8988T (cell line): ENCODE results near the gene GRB10.

Source experiments
- DNase-seq: peaks from one replicate; pipeline ENCODE4 v3.0.0; 2011

GRB10 gene

GRCh38 chr7:50628434-50629084 is 154.1 kb downstream of the GRB10 start:
- DNase-seq: no peak

DNA sequence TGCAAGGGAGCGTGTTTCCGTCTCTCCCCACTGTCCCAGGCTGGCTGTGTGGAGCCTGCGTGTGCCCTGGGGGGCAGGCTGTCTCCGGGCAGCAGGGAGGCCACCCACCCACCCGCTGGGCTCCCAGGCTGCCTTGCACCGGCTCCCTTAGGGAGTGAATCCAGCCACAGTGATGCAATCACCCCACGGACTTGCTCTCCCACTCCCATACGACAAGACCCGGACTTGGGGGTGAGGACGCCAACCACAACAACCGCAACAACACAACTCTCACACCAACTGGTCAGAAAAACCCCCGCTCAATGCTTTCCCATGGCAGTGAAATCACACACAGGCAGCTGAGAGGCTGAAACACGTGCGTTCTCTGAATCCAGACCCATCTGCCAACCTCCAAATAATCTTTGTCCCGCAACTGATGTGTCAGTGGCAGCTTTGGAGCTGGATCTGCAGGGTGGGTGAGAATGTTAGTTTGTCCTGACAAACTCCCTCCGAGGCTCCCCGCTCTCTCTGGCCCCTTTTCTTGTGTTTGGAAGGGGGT is 154.8 kb downstream of the GRB10 start:
- no peak for DNase-seq

- no peak for DNase-seq
Observed at GRCh38 chr7:50626286-50626685, 156.4 kb downstream of the GRB10 start.

DNA sequence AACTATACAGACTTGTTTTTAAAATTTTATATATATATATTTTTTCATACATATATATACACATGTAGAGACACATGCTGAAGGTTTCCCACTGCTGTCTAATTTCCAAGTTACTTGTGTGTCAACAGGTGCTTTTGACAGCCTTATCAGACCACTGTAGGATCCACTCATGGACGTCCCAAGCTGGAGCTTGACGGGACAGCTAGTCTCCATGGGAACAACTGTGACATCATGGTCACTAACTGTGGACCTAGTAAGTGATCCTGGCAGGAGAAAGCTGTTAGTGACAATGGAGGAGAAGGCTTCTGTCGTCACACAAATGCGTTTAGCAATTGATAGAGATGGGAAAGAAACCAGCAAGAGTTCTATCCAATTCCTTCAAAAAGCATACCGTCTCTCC is 157.3 kb downstream of the GRB10 start:
- DNase-seq: no peak

DNA sequence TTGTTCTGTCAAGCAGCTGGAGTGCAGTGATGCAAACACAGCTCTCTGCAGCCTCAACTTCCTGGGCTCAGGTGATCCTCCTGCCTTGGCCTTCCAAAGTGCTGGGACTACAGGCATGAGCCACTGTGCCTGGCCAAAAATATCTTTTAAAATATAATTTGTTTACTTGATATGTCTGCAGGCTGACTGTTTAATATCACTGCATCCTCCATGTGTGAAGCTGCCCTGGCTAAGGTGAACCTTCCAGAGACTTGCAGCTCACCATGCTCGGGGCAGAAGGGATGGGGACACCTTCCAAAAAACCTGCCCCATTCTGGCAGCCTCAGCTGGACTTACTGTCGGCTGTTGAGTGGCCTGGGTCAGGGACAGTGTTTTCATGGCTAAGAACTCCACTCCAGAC is 159.9 kb downstream of the GRB10 start:
- no peak for DNase-seq

DNA sequence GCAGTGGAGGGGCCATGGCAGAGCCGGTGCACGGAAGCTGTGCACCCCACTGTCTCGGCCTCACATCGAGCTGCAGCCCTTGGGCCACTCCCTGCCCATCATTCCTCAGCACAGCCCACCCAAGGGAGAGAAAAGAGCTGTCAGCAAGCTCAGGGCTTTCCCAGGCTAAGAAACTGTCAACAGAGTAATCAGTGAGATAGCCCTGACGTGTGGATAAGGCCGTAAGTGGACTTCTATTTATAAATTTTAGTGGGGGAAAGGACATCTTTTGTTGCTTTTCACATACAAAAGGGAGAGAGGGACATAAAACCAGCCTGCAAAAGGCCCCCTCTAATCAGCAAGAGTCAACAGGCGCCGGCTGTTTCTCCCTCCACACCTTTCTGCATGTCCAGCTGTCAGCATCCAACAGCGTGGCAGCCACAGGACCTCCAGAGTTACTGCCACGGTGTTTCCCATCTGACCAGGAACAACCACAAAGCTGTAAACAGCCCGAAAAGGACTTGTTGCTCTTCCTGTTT is 160.7 kb downstream of the GRB10 start:
- DNase-seq: no peak

DNA sequence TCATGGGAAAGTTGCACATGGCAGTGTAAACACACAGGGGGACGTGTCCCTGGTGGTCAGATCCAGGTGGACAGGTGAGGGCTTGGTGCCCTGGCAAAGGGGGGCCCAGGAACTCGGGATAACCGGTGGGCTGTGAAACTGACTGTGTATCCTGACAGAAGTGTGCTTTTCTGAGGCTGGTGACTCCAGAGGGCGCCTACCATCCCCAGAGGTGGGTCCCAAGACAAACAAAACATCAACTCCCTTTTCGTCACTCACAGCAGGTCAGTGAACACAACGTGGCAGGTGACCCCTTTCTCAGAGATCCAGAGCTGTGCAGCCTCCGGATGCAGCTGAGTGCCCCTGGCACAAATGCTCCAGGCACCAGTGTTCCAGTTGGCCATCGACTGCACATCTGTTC is 161.5 kb downstream of the GRB10 start:
- DNase-seq: no peak

DNA sequence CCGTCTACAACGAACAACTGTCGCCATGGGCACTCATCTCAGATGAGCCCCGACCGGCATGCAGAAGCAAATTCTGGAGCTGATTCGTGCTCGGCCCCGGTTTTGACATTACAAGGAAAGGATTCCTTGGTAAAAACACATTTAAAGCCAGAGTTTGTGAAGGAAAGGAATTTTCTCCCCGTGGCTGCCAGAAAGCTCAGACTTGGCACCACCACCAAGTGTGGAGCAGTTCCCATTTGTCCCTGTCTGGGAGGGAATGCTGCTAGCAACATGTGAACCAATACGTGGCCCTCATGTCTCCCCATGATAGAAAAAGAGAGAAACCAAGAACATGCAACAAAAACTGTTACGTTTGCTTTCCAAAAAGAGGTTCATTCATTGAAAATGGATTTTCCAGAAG is 162.3 kb downstream of the GRB10 start:
- DNase-seq: no peak

- no peak for DNase-seq
Observed at GRCh38 chr7:50619684-50620083, 163.0 kb downstream of the GRB10 start.

DNA sequence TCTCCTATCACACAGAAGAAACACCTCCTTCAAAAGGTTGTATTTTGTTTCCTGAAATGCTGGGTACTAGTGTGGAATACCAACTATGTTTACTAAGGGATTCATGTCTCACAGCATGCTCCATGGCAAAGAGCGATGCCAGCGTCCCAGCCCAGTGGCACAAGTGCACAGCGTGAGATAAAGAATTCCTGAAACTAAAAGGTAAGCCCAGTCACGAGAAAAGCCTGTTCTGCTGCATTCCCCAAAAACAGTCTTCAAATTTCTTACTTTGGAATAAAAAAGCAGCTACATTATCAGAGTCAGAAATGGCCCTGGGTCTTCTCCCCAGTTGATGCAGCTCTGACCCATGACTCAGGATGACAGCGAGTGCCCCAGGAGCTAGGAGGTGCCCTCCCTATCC is 164.4 kb downstream of the GRB10 start:
- DNase-seq: no peak

DNA sequence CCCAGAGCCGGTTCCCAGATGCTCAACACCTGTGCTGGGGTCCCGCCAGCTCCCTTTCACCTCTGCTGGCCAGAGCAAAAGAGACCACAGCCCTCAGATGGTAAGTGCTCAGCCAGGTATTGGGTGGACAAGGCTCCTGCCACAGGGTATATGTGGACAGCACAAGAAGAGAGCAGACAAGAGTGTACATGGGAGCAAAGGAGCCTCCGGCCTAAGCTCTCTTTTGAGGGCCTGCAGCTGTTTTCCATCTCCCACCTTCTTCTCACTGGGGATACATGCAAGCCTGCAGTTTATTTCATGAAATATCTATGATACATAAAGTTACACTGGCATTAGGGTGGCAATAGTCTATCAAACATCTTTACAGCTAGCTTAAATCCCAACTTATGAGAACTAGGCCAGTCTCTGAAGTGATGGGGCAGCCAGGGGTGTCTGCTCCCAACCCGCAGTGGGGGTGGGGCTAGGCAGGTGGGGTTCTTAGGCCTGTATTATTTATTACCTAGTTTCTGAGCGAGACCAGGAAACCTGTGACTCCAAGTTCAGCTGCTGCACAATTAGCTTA is 167.1 kb downstream of the GRB10 start:
- no peak for DNase-seq

GRCh38 chr7:50614721-50615518 is 167.8 kb downstream of the GRB10 start:
- DNase-seq: no peak

DNA sequence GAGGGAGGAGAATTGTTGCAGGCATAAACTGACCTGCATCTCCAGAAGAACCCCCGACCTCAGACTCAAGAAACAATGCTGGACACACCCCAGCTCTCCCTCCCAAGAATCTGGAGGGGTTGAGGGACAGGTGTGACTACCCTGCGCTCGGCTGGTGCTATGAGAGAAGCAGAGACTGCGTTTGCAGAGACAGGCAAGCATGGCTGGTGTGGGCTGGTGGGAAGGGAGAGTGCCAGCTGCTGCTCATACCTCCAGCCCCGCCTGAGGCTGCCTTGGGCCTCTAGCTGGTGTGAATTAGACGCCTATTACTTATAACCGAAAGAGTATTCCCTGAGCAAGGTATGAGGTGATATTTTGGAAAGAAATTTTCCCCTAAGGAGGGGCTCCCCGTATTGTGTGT is 169.2 kb downstream of the GRB10 start:
- no peak for DNase-seq

DNA sequence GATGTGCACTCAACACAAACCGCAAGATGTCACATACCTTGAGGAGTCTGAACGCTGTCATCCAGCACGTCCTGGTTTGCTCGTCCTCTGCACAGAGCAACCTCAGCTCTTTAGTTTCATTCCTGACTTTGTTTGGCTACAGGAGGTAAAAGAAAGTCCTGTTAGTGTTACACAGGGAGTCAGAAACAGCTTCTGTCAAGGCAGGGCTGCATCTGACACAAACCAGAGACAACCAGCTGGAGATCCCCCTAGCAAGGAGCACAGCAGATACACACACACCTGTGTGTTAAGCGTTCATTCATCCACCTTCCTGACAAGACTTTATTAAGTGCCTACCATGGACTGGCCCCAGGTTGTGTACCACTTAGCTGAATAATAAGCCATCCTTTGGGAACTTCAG is 170.0 kb downstream of the GRB10 start:
- no peak for DNase-seq

DNA sequence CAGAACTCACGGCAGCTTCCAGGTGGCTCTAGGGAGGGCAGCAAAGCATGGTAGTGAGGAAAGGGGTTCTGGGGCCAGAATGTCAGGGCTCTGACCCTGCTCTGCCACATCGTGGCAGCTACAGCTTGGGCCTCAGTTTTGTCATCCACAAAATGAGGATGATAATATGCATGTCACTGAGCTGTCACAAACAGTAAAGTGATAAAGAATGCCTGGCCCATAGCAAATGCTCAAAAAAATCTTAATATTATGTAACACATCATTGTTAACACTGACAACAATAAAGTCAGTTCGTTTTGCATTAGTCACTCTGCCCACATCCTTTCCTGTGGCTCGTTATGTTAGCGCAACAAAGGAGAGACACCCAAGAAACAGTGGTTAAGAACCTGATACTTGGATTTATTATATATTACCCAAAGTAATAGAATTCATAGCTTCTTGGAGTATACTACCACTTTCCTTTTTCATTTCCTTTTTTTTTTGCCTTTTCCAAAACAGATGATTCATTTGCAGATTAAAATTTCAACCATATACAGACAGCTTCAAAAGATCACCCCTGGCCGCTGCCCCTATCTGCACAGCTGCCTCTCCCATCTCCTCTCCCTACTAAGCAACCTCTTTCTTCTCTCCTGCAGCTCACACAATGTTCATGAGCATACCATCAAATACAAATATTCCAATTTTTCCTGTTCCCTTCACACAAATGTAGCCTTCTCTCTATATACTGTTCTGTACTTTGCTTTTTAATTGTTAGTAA is 172.0 kb downstream of the GRB10 start:
- no peak for DNase-seq

GRCh38 chr7:50608196-50608906 is 174.3 kb downstream of the GRB10 start:
- no peak for DNase-seq

DNA sequence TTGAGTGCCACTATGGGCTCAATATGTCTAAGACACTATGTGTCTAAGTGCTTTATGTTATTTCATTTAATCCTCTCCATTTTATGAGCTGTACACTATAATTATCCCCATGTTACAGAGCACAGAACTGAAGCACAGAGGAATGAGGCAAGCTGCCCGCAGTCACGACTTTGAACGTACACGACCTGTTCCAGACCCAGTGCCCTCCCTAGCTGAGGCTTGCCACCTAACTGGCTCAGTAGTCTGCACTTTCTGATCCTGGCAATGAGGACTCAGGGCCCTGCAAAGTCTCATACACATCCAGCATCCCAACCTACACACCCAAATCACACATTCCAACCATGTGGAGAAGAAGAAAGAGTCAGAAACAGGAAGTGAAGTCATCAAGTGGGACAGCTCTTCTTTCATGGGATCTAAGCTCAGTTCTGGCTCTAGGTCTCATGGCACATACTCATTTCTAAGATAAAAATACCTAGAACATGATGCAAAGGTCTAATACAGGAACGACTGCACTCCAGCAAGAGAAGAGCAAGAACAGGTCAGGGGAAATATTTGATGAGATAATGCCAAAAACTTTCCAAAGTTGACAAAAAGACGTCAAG is 175.1 kb downstream of the GRB10 start:
- no peak for DNase-seq

DNA sequence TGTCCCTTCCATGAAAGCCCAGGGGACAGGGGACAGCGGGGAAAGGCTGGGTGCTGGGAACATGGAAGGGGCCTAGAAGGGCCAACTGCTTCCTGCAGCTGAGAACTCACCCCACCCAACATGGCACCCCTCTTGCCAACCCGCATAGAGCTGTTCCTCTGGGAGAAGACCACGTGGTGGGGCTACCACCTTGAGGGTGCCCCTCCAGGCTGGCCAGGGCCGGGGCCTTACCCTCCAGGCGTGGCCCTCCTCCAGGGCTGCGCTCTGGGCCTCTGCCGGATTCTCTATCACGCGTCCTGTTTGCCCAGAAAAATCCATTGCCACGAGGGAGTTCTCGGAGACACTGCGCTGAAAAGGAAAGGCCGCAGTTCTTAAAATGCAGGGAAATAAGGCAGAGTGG is 177.6 kb downstream of the GRB10 start:
- no peak for DNase-seq

GRCh38 chr7:50603287-50603686 is 179.4 kb downstream of the GRB10 start:
- no peak for DNase-seq

DNA sequence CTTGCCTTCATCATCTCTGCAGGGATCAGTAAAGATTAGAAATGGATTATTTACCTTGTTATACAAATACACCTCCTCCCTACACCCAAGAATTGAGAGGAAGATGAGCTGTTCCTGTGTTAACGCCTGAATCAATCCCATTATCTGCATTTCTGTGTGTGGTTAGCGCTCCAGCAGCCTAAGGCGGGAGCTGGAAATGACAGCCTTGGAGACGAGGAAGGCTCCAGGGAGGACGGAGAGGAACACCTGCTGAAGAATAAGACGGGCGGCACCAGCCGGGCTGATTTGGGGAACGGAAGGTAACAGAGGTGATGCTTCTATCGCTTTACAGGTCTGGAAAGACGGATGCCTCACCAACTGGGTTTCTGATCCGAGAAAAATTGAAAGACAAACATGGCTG is 183.3 kb downstream of the GRB10 start:
- DNase-seq: no peak

GRCh38 chr7:50598460-50599343 is 184.0 kb downstream of the GRB10 start:
- DNase-seq: no peak
